Body of pancreas (tissue), 4 donors: ENCODE results near the gene TBL3. TPM values are rescaled to one million over a fixed set of nuclear protein-coding genes. Genes with fewer than 3 reads are reported as not detected.

Source experiments
- ATAC-seq: fragments of 150-250 bp; one replicate; pipeline ENCODE4 v1.9.1; 2016
- DNase-seq, 4 donors: peaks; one replicate each; pipeline ENCODE4 v3.0.0-alpha.2; 2019
- H3K27ac ChIP-seq, 4 donors: fragments of 200-600 bp; sonication (generic); 1 replicate in 3 of 4; 2 replicates in 1 of 4; pipeline versions ENCODE4 v1.5.1 to v1.6.1; 2016 to 2019; ENCODE audit warnings: mild to moderate bottlenecking in 1 of 4, mixed read lengths in 1 of 4, moderate library complexity in 1 of 4
- H3K27me3 ChIP-seq, 2 donors: fragments of 200-600 bp; sonication (generic); one replicate each; pipeline ENCODE4 v1.6.0; 2016; ENCODE audit warnings: mild to moderate bottlenecking in 1 of 2
- H3K36me3 ChIP-seq, 2 donors: fragments of 200-600 bp; sonication (generic); replicated peaks in 1 of 2; 2 replicates each; pipeline ENCODE4 v1.5.1; 2016; ENCODE audit warnings: low read depth in 2 of 2; ENCODE audit not compliant: insufficient read depth in 1 of 2
- H3K4me1 ChIP-seq: fragments of 200-600 bp; sonication (generic); one replicate; pipeline ENCODE4 v1.6.0; 2016
- H3K4me3 ChIP-seq, 2 donors: fragments of 200-600 bp; sonication (generic); 1 replicate in 1 of 2; 2 replicates in 1 of 2; pipeline ENCODE4 v1.5.1; 2016 to 2019
- H3K9me3 ChIP-seq, 3 donors: fragments of 200-600 bp; sonication (generic); 1 replicate in 2 of 3; 2 replicates in 1 of 3; pipeline ENCODE4 v1.5.1; 2016
- CTCF ChIP-seq, 7 experiments: fragments of 450-650 bp in 4 of 7; fragments of 200-600 bp in 3 of 7; sonication (generic) in 3 of 7; IDR thresholded peaks; one replicate each; pipeline ENCODE4 v1.5.1; 2016 to 2019; ENCODE audit warnings: antibody characterized with exemption in 7 of 7
- POLR2A ChIP-seq, 3 donors: fragments of 450-650 bp; IDR thresholded peaks; one replicate each; pipeline ENCODE4 v1.6.1; 2016; ENCODE audit warnings: antibody characterized with exemption in 3 of 3, mild to moderate bottlenecking in 2 of 3
- WGBS, 2 donors: methylation state at CpG; one replicate each; pipeline ENCODE4 v1.1.5; 2017; 5-methylcytosine and 5-hydroxymethylcytosine counted together
- intact Hi-C: fragments of 100-400 bp; cut with DNase I; formaldehyde crosslinking; loops from one replicate; pipeline ENCODE4 v1.15.1; 2023
- total RNA-seq, 2 donors: library from RNA; depleted of rRNA; stranded (reverse); fragments of >200 nt; gene quantifications; one replicate each; pipeline ENCODE4 v1.1.0, GENCODE V29; 2016

TBL3 gene
- total RNA-seq, 2 donors from 2014 or later = 38.9 to 40.7 TPM

DNA sequence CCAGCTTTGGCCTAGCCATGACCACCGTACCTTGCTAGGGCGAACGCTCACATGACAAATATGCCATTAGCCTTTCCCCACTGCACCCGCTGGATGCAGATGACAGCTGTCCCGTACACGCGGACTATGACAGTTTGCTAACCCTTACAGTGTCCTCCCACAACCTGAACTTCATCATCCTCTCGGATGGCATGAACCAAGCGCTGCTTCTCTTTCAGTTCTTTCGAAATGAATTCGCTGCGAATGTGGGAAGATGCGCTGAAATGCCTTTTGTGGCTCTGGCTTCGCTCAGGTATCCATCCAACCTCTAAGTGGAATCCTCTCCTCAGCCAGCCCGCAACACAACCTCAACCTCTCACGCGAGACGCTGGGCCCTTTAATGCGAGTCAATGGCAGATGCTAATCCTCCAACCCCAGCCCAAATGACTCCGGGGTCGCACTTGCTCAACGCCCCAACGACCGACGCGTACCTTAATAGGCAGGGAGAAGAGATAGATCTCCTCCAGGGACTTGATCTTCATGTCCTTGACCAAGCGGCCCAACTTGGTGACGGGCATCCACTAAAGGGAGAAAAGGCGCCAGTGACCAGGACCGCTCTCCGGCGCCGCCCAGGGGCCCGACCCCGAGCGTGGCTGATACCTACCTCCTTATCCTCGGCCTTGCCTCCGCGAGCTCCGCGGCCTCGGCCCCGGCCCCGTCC is 7.9 kb upstream of the TBL3 start:
- Histone ChIP-seq H3K9me3 (no peaks in the 10 kb centered on the region), H3K4me1 (peaks cover 46% of the 10 kb centered on the region), H3K27me3 (no peaks in the 10 kb centered on the region), H3K36me3 (peaks cover 4 to 8% of the 10 kb centered on the region in 2 donors), H3K4me3 (peak overlapping the region; percentile 20 to 68), H3K27ac (peak overlapping the region; percentile 90 to 97 (median 95))
- 5 to 22% methylated on average over 26 to 42 of the region's 44 CpGs for WGBS, 2 donors
- ATAC-seq (peak; percentile 23), DNase-seq (peak in 2 of 4 donors; percentile 50 to 59)
- TF ChIP-seq CTCF (IDR thresholded peaks at IDR 0.05) (peak in 3 of 7 experiments; percentile 15 to 30 (median 15)), POLR2A (IDR thresholded peaks at IDR 0.05) (no peak)
- intact Hi-C loops = no loop called here

DNA sequence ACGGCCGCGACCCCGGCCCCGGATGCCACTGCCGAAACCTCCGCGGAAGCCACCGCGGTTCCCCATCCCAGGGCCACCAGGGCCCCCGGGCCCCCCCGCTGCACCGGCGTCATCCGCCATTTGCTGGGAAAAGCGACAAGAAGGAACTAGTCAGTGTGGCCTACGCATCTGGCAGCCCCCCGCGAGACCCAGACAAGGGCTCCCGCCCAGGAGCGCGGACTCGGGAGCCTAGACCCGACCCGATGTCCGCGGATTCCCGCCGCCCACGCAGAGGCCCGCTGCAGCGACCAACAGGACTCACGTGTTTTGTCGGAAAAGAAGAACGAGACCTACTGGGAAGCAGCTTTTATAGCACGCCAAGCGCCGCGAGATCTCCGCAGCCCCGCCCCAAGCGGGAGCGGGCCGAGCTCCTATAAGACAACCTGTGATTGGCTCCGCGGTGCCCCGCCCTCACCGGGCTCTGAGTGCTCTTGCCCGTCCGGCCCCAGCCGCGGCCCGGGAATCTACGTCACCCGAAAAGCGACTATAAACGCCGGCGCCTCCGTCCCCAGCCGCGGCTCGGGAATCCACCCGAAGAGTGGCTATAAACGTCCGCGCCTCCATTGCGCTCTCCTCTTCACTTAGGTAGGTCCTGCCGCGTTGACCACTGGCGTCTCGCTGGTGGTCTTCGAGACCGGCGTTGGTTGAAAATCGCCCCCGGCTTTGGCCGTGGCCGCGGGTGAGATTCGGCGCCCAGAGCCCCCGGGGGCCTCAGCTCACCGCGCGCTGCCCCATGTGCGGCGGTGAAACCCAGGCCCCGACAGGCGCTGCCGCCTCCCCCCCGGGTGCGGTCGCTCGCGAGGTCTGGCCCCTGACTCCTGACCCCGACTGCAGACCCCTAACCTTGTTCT is 7.1 kb upstream of the TBL3 start, which contains the start of gene RPS2:
Gene RPS2 (minus strand): TSS at position 321 of the 890 bp plus-strand sequence. CDS start 201 bp downstream, at position 120.
- WGBS, 2 donors = 0 to 1% methylated on average over 7 to 93 of the region's 97 CpGs
- Histone ChIP-seq H3K4me1 (peaks cover 43% of the 10 kb centered on the region), H3K27me3 (no peaks in the 10 kb centered on the region), H3K9me3 (no peaks in the 10 kb centered on the region), H3K36me3 (peaks cover 4 to 8% of the 10 kb centered on the region in 2 donors), H3K27ac (peak within 1 kb of the TSS; percentile 90 to 97 (median 95)), H3K4me3 (peak within 1 kb of the TSS; percentile 68 to 78)
- DNase-seq (peak; percentile 98 to 100 (median 100)), ATAC-seq (peak; percentile 97)
- no peak for TF ChIP-seq CTCF (IDR thresholded peaks at IDR 0.05)
- peak; percentile 93 to 99 (median 99) for TF ChIP-seq POLR2A (IDR thresholded peaks at IDR 0.05)
- intact Hi-C loops = no loop called here

DNA sequence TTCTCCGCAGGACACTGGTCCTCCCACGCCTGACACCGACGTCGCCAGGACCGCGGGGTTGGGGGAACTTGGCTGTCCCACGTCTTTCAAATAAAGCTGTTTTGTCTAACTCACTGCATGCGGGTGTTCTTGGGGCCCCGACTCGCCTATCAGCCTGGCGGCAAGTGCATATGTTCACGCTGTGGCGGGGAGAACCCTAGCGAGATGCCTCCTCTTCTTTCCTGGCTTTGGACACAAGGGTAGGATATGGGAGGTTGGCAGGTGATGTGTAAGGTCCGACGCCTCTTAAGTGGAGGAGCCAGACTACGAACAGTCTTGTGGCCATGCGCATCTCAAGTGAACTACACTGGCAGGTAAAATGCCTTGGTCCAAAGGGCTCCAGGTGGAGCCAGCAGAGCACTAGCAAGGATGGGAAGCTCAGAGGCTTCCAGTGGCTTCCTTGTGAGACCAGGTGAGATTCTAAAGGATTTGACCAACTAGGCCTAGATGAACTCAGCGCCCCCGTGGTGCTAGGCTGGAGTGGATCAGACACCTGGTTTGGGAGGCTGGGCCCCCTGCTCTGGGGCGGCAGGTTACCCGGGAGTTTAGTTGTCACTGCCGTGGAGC is 6.4 kb upstream of the TBL3 start:
- DNase-seq (no peak), ATAC-seq (no peak)
- peaks cover 4 to 8% of the 10 kb centered on the region in 2 donors for H3K36me3 ChIP-seq
- TF ChIP-seq POLR2A (IDR thresholded peaks at IDR 0.05) = no peak
- TF ChIP-seq CTCF (IDR thresholded peaks at IDR 0.05) = no peak
- H3K27ac ChIP-seq = peak overlapping the region; percentile 90 to 97 (median 95)
- intact Hi-C loops = no loop called here
- H3K4me1 ChIP-seq = peaks cover 38% of the 10 kb centered on the region
- WGBS, 2 donors = 4 to 16% methylated on average over 7 to 24 of the region's 24 CpGs
- H3K27me3 ChIP-seq = no peaks in the 10 kb centered on the region
- H3K4me3 ChIP-seq = peak overlapping the region; percentile 68 to 78
- H3K9me3 ChIP-seq = no peaks in the 10 kb centered on the region

DNA sequence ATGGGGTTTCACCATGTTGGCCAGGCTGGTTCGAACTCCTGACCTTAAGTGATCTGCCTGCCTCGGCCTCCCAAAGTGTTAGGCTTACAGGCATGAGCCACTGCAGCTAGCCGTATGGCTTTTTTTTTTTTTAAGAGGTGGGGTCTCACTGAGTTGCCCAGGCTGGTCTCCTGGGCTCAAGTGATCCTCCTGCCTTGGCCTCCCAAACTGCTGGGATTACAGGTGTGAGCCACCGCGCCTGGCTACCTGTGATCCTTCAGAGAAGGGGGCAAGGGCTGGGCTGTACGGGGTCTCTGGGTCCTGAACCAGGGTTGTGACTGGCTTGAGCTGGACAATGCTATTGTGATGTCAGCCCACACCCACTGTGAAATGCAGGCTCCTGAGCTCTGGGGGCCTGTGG is 5.4 kb upstream of the TBL3 start, which contains the start of gene RNF151:
Gene RNF151 (plus strand): TSS at position 397 of the 400 bp plus-strand sequence. CDS start 26 bp downstream, outside the sequence.
- Histone ChIP-seq H3K27me3 (no peaks in the 10 kb centered on the region), H3K27ac (peak within 1 kb of the TSS in 2 of 4 donors; percentile 96 to 97), H3K4me1 (peaks cover 38% of the 10 kb centered on the region), H3K36me3 (peaks cover 4 to 8% of the 10 kb centered on the region in 2 donors), H3K4me3 (peak within 1 kb of the TSS in 1 of 2 donors; percentile 68), H3K9me3 (no peaks in the 10 kb centered on the region)
- TF ChIP-seq POLR2A (IDR thresholded peaks at IDR 0.05) (no peak), CTCF (IDR thresholded peaks at IDR 0.05) (no peak)
- DNase-seq = no peak
- WGBS, 2 donors = 95 to 96% methylated on average over 5 to 6 of the region's 6 CpGs
- intact Hi-C loops = no loop called here
- ATAC-seq = no peak
